ENCODE results near the gene IGLL5.

IGLL5 gene

GRCh38 chr22:22887621-22888503 lies at the start of gene IGLL5:
Gene IGLL5 (plus strand): TSS chr22:22887816. CDS start chr22:22888054, 238 bp downstream.
- Histone ChIP-seq H3K79me2 (ENCODE audit: low read length) (no peaks in the 10 kb centered on the region), H3K27me3 (ENCODE audit: low read depth, low read length) (no peaks in the 10 kb centered on the region), H3K4me3 (ENCODE audit: low read length) (no peak within 1 kb of the TSS), H4K20me1 (ENCODE audit: insufficient read depth, low read length) (no peaks in the 10 kb centered on the region), H3K4me1 (ENCODE audit: low read length) (no peaks in the 10 kb centered on the region), H3K4me2 (ENCODE audit: low read length) (no peak within 1 kb of the TSS), H3K9me3 (ENCODE audit: insufficient read depth, low read length) (no peaks in the 10 kb centered on the region), H3K9ac (ENCODE audit: low read length) (no peak within 1 kb of the TSS), H3K27ac (ENCODE audit: low read length) (no peak within 1 kb of the TSS), H2AFZ (ENCODE audit: low read depth, low read length) (no peak within 1 kb of the TSS), H3K36me3 (replicated peaks; ENCODE audit: low read depth, low read length) (no peaks in the 10 kb centered on the region)
- TF ChIP-seq CTCF (IDR thresholded peaks at IDR 0.05; ENCODE audit: low read depth, low read length) = no peak
- TF ChIP-seq EZH2phosphoT487 (IDR thresholded peaks at IDR 0.05; ENCODE audit: low read depth) = no peak

- Histone ChIP-seq H3K4me1 (ENCODE audit: low read length) (no peaks in the 10 kb centered on the region), H3K36me3 (replicated peaks; ENCODE audit: low read depth, low read length) (no peaks in the 10 kb centered on the region), H3K9ac (ENCODE audit: low read length) (no peak overlapping the region), H2AFZ (ENCODE audit: low read depth, low read length) (no peak overlapping the region), H3K4me2 (ENCODE audit: low read length) (no peak overlapping the region), H3K27me3 (ENCODE audit: low read depth, low read length) (no peaks in the 10 kb centered on the region), H3K27ac (ENCODE audit: low read length) (no peak overlapping the region), H4K20me1 (ENCODE audit: insufficient read depth, low read length) (no peaks in the 10 kb centered on the region), H3K79me2 (ENCODE audit: low read length) (no peaks in the 10 kb centered on the region), H3K4me3 (ENCODE audit: low read length) (no peak overlapping the region), H3K9me3 (ENCODE audit: insufficient read depth, low read length) (no peaks in the 10 kb centered on the region)
- TF ChIP-seq EZH2phosphoT487 (IDR thresholded peaks at IDR 0.05; ENCODE audit: low read depth) = no peak
- no peak for TF ChIP-seq CTCF (IDR thresholded peaks at IDR 0.05; ENCODE audit: low read depth, low read length)
Observed at GRCh38 chr22:22838148-22838786, 49.3 kb upstream of the IGLL5 start.

GRCh38 chr22:22839570-22840314 lies 47.9 kb upstream of the IGLL5 start:
- no peaks in the 10 kb centered on the region for H3K79me2 ChIP-seq (ENCODE audit: low read length)
- TF ChIP-seq EZH2phosphoT487 (IDR thresholded peaks at IDR 0.05; ENCODE audit: low read depth) (no peak), CTCF (IDR thresholded peaks at IDR 0.05; ENCODE audit: low read depth, low read length) (no peak)

GRCh38 chr22:22840780-22841179 lies 46.8 kb upstream of the IGLL5 start:
- no peaks in the 10 kb centered on the region for H3K27me3 ChIP-seq (ENCODE audit: low read depth, low read length)
- H3K9me3 ChIP-seq (ENCODE audit: insufficient read depth, low read length) = no peaks in the 10 kb centered on the region
- H3K36me3 ChIP-seq (replicated peaks; ENCODE audit: low read depth, low read length) = no peaks in the 10 kb centered on the region
- no peaks in the 10 kb centered on the region for H3K79me2 ChIP-seq (ENCODE audit: low read length)
- H3K4me2 ChIP-seq (ENCODE audit: low read length) = no peak overlapping the region
- H2AFZ ChIP-seq (ENCODE audit: low read depth, low read length) = no peak overlapping the region
- TF ChIP-seq CTCF (IDR thresholded peaks at IDR 0.05; ENCODE audit: low read depth, low read length) = no peak
- no peak for TF ChIP-seq EZH2phosphoT487 (IDR thresholded peaks at IDR 0.05; ENCODE audit: low read depth)
- H3K9ac ChIP-seq (ENCODE audit: low read length) = no peak overlapping the region
- no peaks in the 10 kb centered on the region for H4K20me1 ChIP-seq (ENCODE audit: insufficient read depth, low read length)
- no peak overlapping the region for H3K27ac ChIP-seq (ENCODE audit: low read length)
- no peak overlapping the region for H3K4me3 ChIP-seq (ENCODE audit: low read length)
- no peaks in the 10 kb centered on the region for H3K4me1 ChIP-seq (ENCODE audit: low read length)

More at GRCh38 chr22:22839570-22840314, 47.9 kb upstream of the IGLL5 start:
- no peaks in the 10 kb centered on the region for H3K4me1 ChIP-seq (ENCODE audit: low read length)
- H3K27me3 ChIP-seq (ENCODE audit: low read depth, low read length) = no peaks in the 10 kb centered on the region
- no peak overlapping the region for H3K4me3 ChIP-seq (ENCODE audit: low read length)
- H2AFZ ChIP-seq (ENCODE audit: low read depth, low read length) = no peak overlapping the region
- H3K9ac ChIP-seq (ENCODE audit: low read length) = no peak overlapping the region
- H3K27ac ChIP-seq (ENCODE audit: low read length) = no peak overlapping the region
- no peak overlapping the region for H3K4me2 ChIP-seq (ENCODE audit: low read length)
- no peaks in the 10 kb centered on the region for H3K9me3 ChIP-seq (ENCODE audit: insufficient read depth, low read length)
- H4K20me1 ChIP-seq (ENCODE audit: insufficient read depth, low read length) = no peaks in the 10 kb centered on the region
- no peaks in the 10 kb centered on the region for H3K36me3 ChIP-seq (replicated peaks; ENCODE audit: low read depth, low read length)
